Mesendoderm (in vitro differentiated cells): ENCODE data around the gene RERG.

Experiments
- DNase-seq: peaks from one replicate; pipeline ENCODE4 v3.0.0; 2013
- H2AK5ac ChIP-seq: 2 replicates; pipeline ENCODE4 v1.6.1; 2013; ENCODE audit warnings: low read length, inconsistent platforms
- H2BK120ac ChIP-seq: 2 replicates; pipeline ENCODE4 v1.6.1; 2013; ENCODE audit warnings: low read depth, mild to moderate bottlenecking, low read length, moderate library complexity, mixed read lengths
- H2BK15ac ChIP-seq: replicated peaks from 2 replicates; pipeline ENCODE4 v1.6.1; 2013; ENCODE audit warnings: low read depth, mild to moderate bottlenecking, moderate library complexity
- H2BK5ac ChIP-seq: 2 replicates; pipeline ENCODE4 v1.6.1; 2013; ENCODE audit warnings: low read length, inconsistent platforms
- H3K18ac ChIP-seq: 2 replicates; pipeline ENCODE4 v1.6.1; 2013; ENCODE audit warnings: mild to moderate bottlenecking, low read length, mixed read lengths
- H3K23ac ChIP-seq: one replicate; pipeline ENCODE4 v1.6.1; 2013; ENCODE audit warnings: low read length
- H3K27ac ChIP-seq: 2 replicates; pipeline ENCODE4 v1.5.1; 2013; ENCODE audit warnings: low read depth, mild to moderate bottlenecking, inconsistent platforms, low read length, moderate library complexity
- H3K27me3 ChIP-seq: 2 replicates; pipeline ENCODE4 v1.6.1; 2013; ENCODE audit warnings: low read length, control low read depth, mild to moderate bottlenecking, inconsistent platforms; ENCODE audit not compliant: insufficient read depth, poor library complexity
- H3K36me3 ChIP-seq: 2 replicates; pipeline ENCODE4 v1.6.1; 2013; ENCODE audit warnings: low read length, inconsistent platforms; ENCODE audit not compliant: control insufficient read depth, insufficient read depth
- H3K4ac ChIP-seq: one replicate; pipeline ENCODE4 v1.6.1; 2013; ENCODE audit warnings: low read depth, mild to moderate bottlenecking, low read length, moderate library complexity
- H3K4me1 ChIP-seq: 2 replicates; pipeline ENCODE4 v1.6.1; 2013; ENCODE audit warnings: low read depth, low read length, inconsistent platforms; ENCODE audit not compliant: control insufficient read depth
- H3K4me2 ChIP-seq: 2 replicates; pipeline ENCODE4 v1.6.1; 2013; ENCODE audit warnings: low read length
- H3K4me3 ChIP-seq: 2 replicates; pipeline ENCODE4 v1.5.1; 2013; ENCODE audit warnings: mild to moderate bottlenecking, low read length
- H3K56ac ChIP-seq: one replicate; pipeline ENCODE4 v1.6.1; 2013; ENCODE audit warnings: low read length
- H3K79me1 ChIP-seq: 2 replicates; pipeline ENCODE4 v1.6.1; 2013; ENCODE audit warnings: low read length, inconsistent platforms
- H3K79me2 ChIP-seq: 2 replicates; pipeline ENCODE4 v1.6.1; 2013; ENCODE audit warnings: mild to moderate bottlenecking, low read length; ENCODE audit not compliant: control insufficient read depth, insufficient read depth
- H3K9ac ChIP-seq: 2 replicates; pipeline ENCODE4 v1.6.1; 2013; ENCODE audit warnings: low read length, inconsistent platforms
- H4K5ac ChIP-seq: one replicate; pipeline ENCODE4 v1.6.1; 2013; ENCODE audit warnings: low read length
- H4K8ac ChIP-seq: one replicate; pipeline ENCODE4 v1.6.1; 2013; ENCODE audit warnings: low read depth, mild to moderate bottlenecking, control low read depth, low read length, moderate library complexity
- WGBS: extraction: QIAGEN DNeasy Blood & Tissue Kit; methylation state at CpG from one replicate; pipeline ENCODE4 v1.1.7; 2013; ENCODE audit warnings: low lambda C conversion rate, missing lambda C conversion rate; ENCODE audit not compliant: insufficient coverage; ENCODE audit errors: extremely low coverage; 5-methylcytosine and 5-hydroxymethylcytosine counted together

RERG gene

DNA sequence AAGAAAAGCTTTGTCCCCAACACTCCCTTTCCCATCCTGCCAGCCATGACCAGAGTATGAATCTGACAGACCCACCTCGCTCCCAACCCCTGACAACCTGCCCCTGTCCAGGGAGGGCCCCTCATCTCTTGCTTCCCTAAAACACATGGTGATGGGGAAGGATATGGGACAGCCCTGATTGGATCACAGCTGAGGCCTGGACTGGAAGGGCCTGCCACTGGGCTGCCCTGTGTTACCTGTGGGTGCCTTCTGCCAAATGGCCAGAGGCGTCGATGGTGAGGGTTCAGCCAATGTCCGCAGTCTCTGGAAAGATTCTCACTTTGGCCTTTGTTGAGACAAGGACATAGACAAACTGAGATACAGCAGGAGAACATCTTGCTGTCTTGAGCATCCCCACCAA, 13.3 kb upstream of the RERG start:
- Histone ChIP-seq H2AK5ac (no peak overlapping the region), H4K8ac (no peak overlapping the region), H3K36me3 (no peaks in the 10 kb centered on the region), H3K27ac (no peak overlapping the region), H3K27me3 (no peaks in the 10 kb centered on the region), H4K5ac (no peak overlapping the region), H3K4me2 (no peak overlapping the region), H3K79me1 (no peaks in the 10 kb centered on the region), H3K4ac (no peak overlapping the region), H3K4me3 (no peak overlapping the region), H2BK120ac (no peak overlapping the region), H3K18ac (no peak overlapping the region), H3K56ac (no peak overlapping the region), H2BK15ac (no peak overlapping the region), H3K23ac (no peak overlapping the region), H2BK5ac (no peak overlapping the region), H3K9ac (no peak overlapping the region), H3K79me2 (no peaks in the 10 kb centered on the region), H3K4me1 (no peaks in the 10 kb centered on the region)
- DNase-seq, result no peak
- no CpG with 5 or more reads among the region's 4 CpGs for WGBS

DNA sequence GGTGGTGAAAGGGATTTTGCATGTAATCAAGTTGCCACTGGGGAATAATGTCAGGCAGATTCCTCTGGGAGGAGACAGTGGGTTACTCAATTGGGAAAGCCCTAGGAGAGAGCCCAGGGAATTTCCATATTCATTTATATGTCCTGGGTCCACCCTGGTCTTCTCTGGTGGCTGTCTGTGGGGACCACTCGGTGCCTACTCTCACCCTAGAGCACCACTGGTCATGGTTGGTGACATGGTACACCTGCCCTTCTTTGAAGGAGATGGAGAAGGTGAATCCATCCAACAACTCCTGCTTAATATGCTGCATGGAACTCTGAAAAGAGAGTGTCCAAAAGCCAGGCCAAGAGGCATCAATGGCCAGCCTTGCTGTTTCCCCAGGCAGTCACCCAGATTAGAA, 12.8 kb upstream of the RERG start:
- H3K36me3 ChIP-seq, result no peaks in the 10 kb centered on the region
- H4K5ac ChIP-seq, result no peak overlapping the region
- no peak overlapping the region for H2AK5ac ChIP-seq
- no peak overlapping the region for H3K4me2 ChIP-seq
- no peak overlapping the region for H3K56ac ChIP-seq
- H4K8ac ChIP-seq, result no peak overlapping the region
- no peak overlapping the region for H2BK120ac ChIP-seq
- H3K4me3 ChIP-seq, result no peak overlapping the region
- no peak overlapping the region for H2BK15ac ChIP-seq
- H3K9ac ChIP-seq, result no peak overlapping the region
- no peak overlapping the region for H3K23ac ChIP-seq
- no peaks in the 10 kb centered on the region for H3K79me1 ChIP-seq
- no peak overlapping the region for H2BK5ac ChIP-seq
- no peak overlapping the region for H3K18ac ChIP-seq
- no CpG with 5 or more reads among the region's 1 CpG for WGBS
- no peaks in the 10 kb centered on the region for H3K79me2 ChIP-seq
- H3K27ac ChIP-seq, result no peak overlapping the region
- no peaks in the 10 kb centered on the region for H3K27me3 ChIP-seq
- H3K4me1 ChIP-seq, result no peaks in the 10 kb centered on the region
- no peak overlapping the region for H3K4ac ChIP-seq
- DNase-seq, result no peak

DNA sequence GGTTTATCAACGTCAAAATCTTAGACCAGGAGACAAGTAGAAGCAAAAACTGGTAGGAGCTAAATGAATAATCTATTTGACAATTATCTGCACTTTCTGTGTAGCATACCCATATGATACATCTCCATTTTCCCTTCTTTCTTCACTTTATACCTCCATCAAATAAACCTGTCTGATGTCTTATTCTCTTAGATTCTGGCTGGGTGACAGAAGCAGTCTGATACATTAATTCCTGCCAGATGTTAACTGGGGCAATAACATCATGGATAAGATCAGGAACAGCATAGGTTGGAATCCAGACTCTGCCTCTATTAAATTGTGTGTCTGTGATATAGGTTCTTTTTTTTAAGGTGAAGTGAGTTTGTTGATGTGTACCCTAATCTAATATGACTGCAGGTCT, 11.7 kb upstream of the RERG start:
- Histone ChIP-seq H3K36me3 (no peaks in the 10 kb centered on the region), H2BK15ac (no peak overlapping the region), H3K4me1 (no peaks in the 10 kb centered on the region), H3K79me2 (no peaks in the 10 kb centered on the region), H3K9ac (no peak overlapping the region), H4K5ac (no peak overlapping the region), H3K27me3 (no peaks in the 10 kb centered on the region), H2AK5ac (no peak overlapping the region), H3K4me3 (no peak overlapping the region), H3K18ac (no peak overlapping the region), H4K8ac (no peak overlapping the region), H3K56ac (no peak overlapping the region), H3K79me1 (no peaks in the 10 kb centered on the region), H3K4me2 (no peak overlapping the region), H2BK5ac (no peak overlapping the region), H2BK120ac (no peak overlapping the region), H3K23ac (no peak overlapping the region), H3K27ac (no peak overlapping the region), H3K4ac (no peak overlapping the region)
- no peak for DNase-seq
- no CpG with 5 or more reads among the region's 1 CpG for WGBS

DNA sequence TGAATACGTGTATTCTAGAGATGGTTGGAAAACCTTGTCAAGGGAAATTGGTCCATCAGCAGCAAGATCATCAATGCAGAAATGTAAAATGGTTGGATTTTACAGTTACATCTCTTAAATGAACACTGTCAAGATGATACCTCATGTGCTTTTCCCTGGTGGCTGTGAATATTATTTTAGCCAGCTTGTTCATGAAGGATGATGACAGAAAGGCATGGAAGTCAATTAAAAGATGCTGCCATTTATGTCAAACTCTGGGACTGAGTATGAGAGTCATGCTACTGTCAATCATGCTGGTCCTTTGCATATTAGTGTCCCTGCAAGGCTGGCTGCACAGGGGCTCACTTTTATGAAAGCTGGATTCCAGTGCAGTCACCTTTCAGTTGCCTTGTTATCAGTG, 10.3 kb upstream of the RERG start:
- H2BK5ac ChIP-seq, result no peak overlapping the region
- no peak overlapping the region for H3K4me2 ChIP-seq
- H3K36me3 ChIP-seq, result no peaks in the 10 kb centered on the region
- no peak overlapping the region for H2BK15ac ChIP-seq
- no peak overlapping the region for H3K56ac ChIP-seq
- WGBS, result no CpG with 5 or more reads among the region's 1 CpG
- DNase-seq, result no peak
- H4K8ac ChIP-seq, result no peak overlapping the region
- H3K23ac ChIP-seq, result no peak overlapping the region
- H3K79me2 ChIP-seq, result no peaks in the 10 kb centered on the region
- H3K27me3 ChIP-seq, result no peaks in the 10 kb centered on the region
- H2AK5ac ChIP-seq, result no peak overlapping the region
- H4K5ac ChIP-seq, result no peak overlapping the region
- H3K27ac ChIP-seq, result no peak overlapping the region
- H2BK120ac ChIP-seq, result no peak overlapping the region
- H3K9ac ChIP-seq, result no peak overlapping the region
- no peaks in the 10 kb centered on the region for H3K79me1 ChIP-seq
- H3K18ac ChIP-seq, result no peak overlapping the region
- H3K4me1 ChIP-seq, result no peaks in the 10 kb centered on the region
- H3K4ac ChIP-seq, result no peak overlapping the region
- no peak overlapping the region for H3K4me3 ChIP-seq

DNA sequence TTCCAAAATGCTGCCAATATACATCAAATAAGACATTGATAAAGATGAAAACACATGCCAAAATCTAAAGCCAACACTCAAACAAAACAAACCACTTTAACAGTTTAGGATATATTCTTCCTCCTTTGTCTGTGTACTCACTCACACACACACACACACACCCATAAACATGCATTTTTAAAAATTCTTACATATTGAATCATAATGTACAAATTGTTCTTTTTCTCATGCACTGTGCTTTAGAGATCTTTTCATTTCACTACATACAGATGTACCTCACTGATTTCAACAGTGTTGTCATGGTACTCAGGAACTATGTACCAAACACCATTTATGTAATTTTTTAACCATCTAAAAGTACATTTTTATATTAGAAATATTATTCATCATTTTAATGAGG, 9.5 kb upstream of the RERG start:
- Histone ChIP-seq H2BK120ac (no peak overlapping the region), H3K36me3 (no peaks in the 10 kb centered on the region), H4K5ac (no peak overlapping the region), H4K8ac (no peak overlapping the region), H3K4me1 (no peaks in the 10 kb centered on the region), H3K23ac (no peak overlapping the region), H3K27me3 (no peaks in the 10 kb centered on the region), H3K9ac (no peak overlapping the region), H3K4me2 (no peak overlapping the region), H3K4ac (no peak overlapping the region), H3K79me2 (no peaks in the 10 kb centered on the region), H3K79me1 (no peaks in the 10 kb centered on the region), H2BK15ac (no peak overlapping the region), H3K4me3 (no peak overlapping the region), H3K56ac (no peak overlapping the region), H3K18ac (no peak overlapping the region), H2BK5ac (no peak overlapping the region), H2AK5ac (no peak overlapping the region), H3K27ac (no peak overlapping the region)
- no peak for DNase-seq

DNA sequence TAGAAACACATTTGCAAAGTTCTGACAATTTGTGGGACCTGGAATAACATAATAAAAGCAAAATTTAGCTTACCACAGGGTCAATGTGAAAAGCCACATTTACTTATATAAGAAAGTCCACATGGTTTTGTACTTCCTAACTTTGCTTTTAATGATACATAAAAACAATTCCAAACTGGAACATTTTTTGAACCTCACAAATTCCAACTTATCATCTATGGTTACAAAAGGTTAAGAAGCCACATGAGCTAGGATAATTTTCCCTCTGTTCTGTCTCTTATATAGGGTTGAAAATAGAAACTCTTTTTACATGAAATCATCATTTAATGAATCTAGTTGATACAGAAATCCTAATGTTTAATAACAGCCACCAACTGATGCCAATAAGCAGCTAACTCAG, 8.9 kb upstream of the RERG start:
- no peak overlapping the region for H3K4me3 ChIP-seq
- H3K4me2 ChIP-seq, result no peak overlapping the region
- no peaks in the 10 kb centered on the region for H3K4me1 ChIP-seq
- H2BK120ac ChIP-seq, result no peak overlapping the region
- no peaks in the 10 kb centered on the region for H3K79me1 ChIP-seq
- no peaks in the 10 kb centered on the region for H3K79me2 ChIP-seq
- no peak overlapping the region for H4K5ac ChIP-seq
- H3K18ac ChIP-seq, result no peak overlapping the region
- no peak overlapping the region for H2AK5ac ChIP-seq
- no peak overlapping the region for H3K9ac ChIP-seq
- no peak overlapping the region for H2BK5ac ChIP-seq
- H4K8ac ChIP-seq, result no peak overlapping the region
- H3K56ac ChIP-seq, result no peak overlapping the region
- DNase-seq, result no peak
- no peaks in the 10 kb centered on the region for H3K36me3 ChIP-seq
- H3K27ac ChIP-seq, result no peak overlapping the region
- no peaks in the 10 kb centered on the region for H3K27me3 ChIP-seq
- H3K4ac ChIP-seq, result no peak overlapping the region
- H2BK15ac ChIP-seq, result no peak overlapping the region
- no peak overlapping the region for H3K23ac ChIP-seq
